Measurements from ENCODE around the gene ATAD5. TPM values are rescaled to one million over a fixed set of nuclear protein-coding genes. Genes with fewer than 3 reads are reported as not detected.
"Not testable (repeated sequence)": the region's sequence is repeated elsewhere in the genome, so short reads cannot be mapped to it uniquely, and the experiment has no call there.

The ATAD5 gene
- total RNA-seq, 4 donors from 2014 or later = 0.10 to 0.39 (median 0.20) TPM

DNA sequence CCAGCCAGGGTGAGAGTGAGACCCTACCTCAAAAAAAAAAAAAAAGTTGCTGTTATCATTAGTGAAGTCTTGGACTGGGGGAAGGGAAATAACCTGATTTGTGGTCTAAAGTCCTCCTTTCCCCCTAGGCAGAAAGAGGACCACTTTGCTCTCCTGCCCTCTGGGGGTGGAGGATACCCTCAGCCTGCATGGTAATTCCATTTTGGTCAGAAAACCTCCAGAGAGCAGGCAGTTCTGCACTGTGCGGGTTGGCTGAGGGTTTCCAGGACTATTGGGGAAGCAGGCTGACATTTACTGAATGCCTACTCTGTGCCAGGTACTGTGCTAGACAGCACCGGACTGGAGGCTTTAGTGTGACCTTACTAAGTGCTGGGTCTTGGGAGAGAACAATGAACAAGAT, 92.6 kb downstream of the ATAD5 start:
- H3K36me3 ChIP-seq = no peaks in the 10 kb centered on the region
- H3K9me3 ChIP-seq = no peaks in the 10 kb centered on the region
- peaks cover 0 to 9% of the 10 kb centered on the region in 2 donors for H3K4me1 ChIP-seq
- intact Hi-C loops (cut with DNase I; ENCODE audit: low total_unique reads) = no loop called here
- no peak for DNase-seq
- H3K27ac ChIP-seq = no peak overlapping the region
- H3K27me3 ChIP-seq = peaks cover 36 to 38% (median 37%) of the 10 kb centered on the region in 3 donors
- TF ChIP-seq POLR2A (IDR thresholded peaks at IDR 0.05) = no peak
- TF ChIP-seq, protein P1, sequence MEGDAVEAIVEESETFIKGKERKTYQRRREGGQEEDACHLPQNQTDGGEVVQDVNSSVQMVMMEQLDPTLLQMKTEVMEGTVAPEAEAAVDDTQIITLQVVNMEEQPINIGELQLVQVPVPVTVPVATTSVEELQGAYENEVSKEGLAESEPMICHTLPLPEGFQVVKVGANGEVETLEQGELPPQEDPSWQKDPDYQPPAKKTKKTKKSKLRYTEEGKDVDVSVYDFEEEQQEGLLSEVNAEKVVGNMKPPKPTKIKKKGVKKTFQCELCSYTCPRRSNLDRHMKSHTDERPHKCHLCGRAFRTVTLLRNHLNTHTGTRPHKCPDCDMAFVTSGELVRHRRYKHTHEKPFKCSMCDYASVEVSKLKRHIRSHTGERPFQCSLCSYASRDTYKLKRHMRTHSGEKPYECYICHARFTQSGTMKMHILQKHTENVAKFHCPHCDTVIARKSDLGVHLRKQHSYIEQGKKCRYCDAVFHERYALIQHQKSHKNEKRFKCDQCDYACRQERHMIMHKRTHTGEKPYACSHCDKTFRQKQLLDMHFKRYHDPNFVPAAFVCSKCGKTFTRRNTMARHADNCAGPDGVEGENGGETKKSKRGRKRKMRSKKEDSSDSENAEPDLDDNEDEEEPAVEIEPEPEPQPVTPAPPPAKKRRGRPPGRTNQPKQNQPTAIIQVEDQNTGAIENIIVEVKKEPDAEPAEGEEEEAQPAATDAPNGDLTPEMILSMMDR (IDR thresholded peaks at IDR 0.05 in 4 of 5, conservative IDR thresholded peaks at IDR 0.05 in 1 of 5) = no peak
- in situ Hi-C loops (cut with MboI; ENCODE audit: low sequenced_read_pairs in 4 of 4) = loop anchor here in 1 of 4 donors (25.0 kb wide), 1 partner anchor 288 kb away; no protein-coding TSS in a partner anchor
- no peak for ATAC-seq
- H3K4me3 ChIP-seq = no peak overlapping the region

DNA sequence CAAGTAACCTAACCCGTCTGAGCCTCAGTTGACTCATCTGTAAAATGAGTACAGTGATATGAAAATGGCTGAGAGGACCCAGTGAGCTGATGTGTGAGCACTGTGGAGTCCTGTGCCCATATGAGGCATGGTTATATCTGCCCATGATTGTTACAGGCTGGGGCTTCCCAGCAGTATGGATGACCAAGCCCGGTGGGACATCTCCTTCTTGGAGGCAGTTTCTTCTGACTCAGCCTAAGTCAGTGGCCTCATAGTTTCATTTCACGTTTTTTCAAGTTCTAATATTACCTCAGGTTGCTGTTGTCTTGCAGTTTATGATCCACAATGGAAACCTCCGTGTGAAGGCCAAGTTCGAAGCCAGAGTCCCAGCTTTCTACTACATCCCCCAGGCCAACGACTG, 94.8 kb downstream of the ATAD5 start:
- peaks cover 23 to 33% (median 27%) of the 10 kb centered on the region in 3 donors for H3K27me3 ChIP-seq
- TF ChIP-seq POLR2A (IDR thresholded peaks at IDR 0.05) = no peak
- TF ChIP-seq, protein P1 (IDR thresholded peaks at IDR 0.05 in 4 of 5, conservative IDR thresholded peaks at IDR 0.05 in 1 of 5) = no peak
- in situ Hi-C loops (cut with MboI; ENCODE audit: low sequenced_read_pairs in 4 of 4) = no loop called here
- H3K9me3 ChIP-seq = no peaks in the 10 kb centered on the region
- H3K4me1 ChIP-seq = peaks cover 0 to 9% of the 10 kb centered on the region in 2 donors
- DNase-seq (no peak), ATAC-seq (no peak)
- no peak overlapping the region for H3K4me3 ChIP-seq
- H3K36me3 ChIP-seq = no peaks in the 10 kb centered on the region
- H3K27ac ChIP-seq = no peak overlapping the region
- intact Hi-C loops (cut with DNase I; ENCODE audit: low total_unique reads) = no loop called here

DNA sequence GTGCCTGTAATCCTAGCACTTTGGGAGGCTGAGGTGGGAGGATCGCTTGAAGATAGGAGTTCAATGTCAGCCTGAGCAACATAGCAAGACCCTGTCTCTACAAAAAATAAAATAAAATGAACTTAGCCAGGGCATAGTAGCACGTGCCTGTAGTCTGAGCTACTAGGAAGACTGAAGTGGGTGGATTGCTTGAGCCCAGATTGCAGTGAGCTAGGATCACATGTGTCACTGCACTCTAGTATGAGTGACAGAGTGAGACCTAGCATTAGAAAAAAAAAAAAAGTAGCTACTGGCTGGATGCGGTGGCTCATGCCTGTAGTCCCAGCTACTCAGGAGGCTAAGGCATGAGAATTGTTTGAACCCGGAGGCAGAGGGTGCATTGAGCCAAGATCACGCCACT, 96.0 kb downstream of the ATAD5 start:
- TF ChIP-seq POLR2A (IDR thresholded peaks at IDR 0.05) = no peak
- TF ChIP-seq, protein P1 (IDR thresholded peaks at IDR 0.05 in 4 of 5, conservative IDR thresholded peaks at IDR 0.05 in 1 of 5) = no peak
- ATAC-seq (no peak), DNase-seq (no peak)
- no peak overlapping the region for H3K4me3 ChIP-seq
- no peaks in the 10 kb centered on the region for H3K36me3 ChIP-seq
- H3K27ac ChIP-seq = no peak overlapping the region
- no peaks in the 10 kb centered on the region for H3K9me3 ChIP-seq
- in situ Hi-C loops (cut with MboI; ENCODE audit: low sequenced_read_pairs in 4 of 4) (no loop called here), intact Hi-C loops (cut with DNase I; ENCODE audit: low total_unique reads) (no loop called here)
- peaks cover 14 to 23% (median 16%) of the 10 kb centered on the region in 3 donors for H3K27me3 ChIP-seq
- H3K4me1 ChIP-seq = peaks cover 0 to under 1% of the 10 kb centered on the region in 2 donors

DNA sequence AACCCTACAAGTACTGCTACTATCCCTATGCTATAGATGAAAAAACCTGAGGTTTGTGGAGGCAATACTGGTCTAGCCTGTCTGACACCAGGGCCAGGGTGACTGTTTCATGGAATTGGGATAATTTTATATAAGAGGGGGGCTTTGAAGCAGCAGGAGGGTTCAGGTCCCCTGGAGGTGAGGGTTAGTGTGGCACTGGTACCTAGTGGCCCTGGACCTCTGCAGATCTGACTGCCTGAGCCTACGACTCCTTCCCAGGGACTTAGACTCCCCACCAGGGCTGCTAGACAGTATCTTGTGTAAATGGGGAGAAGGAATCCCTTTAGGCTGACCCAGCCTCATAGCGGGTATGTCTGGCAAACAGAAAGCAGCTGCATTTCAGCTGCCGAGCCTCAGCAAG, 96.8 kb downstream of the ATAD5 start:
- no peak for ATAC-seq
- in situ Hi-C loops (cut with MboI; ENCODE audit: low sequenced_read_pairs in 4 of 4) (no loop called here), intact Hi-C loops (cut with DNase I; ENCODE audit: low total_unique reads) (no loop called here)
- H3K27ac ChIP-seq = no peak overlapping the region
- H3K9me3 ChIP-seq = no peaks in the 10 kb centered on the region
- DNase-seq = no peak
- no peak overlapping the region for H3K4me3 ChIP-seq
- H3K36me3 ChIP-seq = no peaks in the 10 kb centered on the region
- peaks cover 9 to 16% (median 11%) of the 10 kb centered on the region in 3 donors for H3K27me3 ChIP-seq
- TF ChIP-seq, protein P1 (IDR thresholded peaks at IDR 0.05 in 4 of 5, conservative IDR thresholded peaks at IDR 0.05 in 1 of 5) = no peak
- TF ChIP-seq POLR2A (IDR thresholded peaks at IDR 0.05) = no peak
- H3K4me1 ChIP-seq = no peaks in the 10 kb centered on the region

DNA sequence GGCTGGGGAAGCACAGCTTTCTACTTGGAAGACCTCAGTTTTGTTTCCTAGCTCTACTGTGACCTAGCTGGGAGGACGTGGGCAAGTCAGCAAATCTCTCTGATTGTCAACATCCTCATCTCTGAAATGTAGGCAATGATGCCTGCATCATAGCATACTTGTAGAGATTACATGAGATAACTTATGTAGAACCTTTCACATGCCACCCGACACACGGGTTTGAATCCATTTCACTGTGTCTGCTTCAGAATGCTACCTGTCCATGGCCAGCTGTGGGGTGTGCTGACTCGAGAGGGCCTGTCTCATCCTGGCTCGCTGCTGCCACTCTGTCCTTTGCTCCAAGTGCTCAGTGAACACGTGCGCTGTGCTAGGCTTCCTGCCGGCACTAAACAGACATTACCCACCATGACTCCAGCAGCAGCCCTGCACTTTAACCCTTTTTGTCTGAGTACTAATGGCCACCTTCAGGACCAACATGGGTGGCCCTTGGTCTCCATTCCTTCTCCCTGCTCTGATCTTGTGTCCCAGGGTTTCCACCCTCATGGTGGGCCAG, 97.4 kb downstream of the ATAD5 start:
- Histone ChIP-seq H3K4me1 (no peaks in the 10 kb centered on the region), H3K27ac (no peak overlapping the region), H3K36me3 (no peaks in the 10 kb centered on the region), H3K27me3 (peaks cover 5 to 11% (median 10%) of the 10 kb centered on the region in 3 donors), H3K4me3 (no peak overlapping the region), H3K9me3 (no peaks in the 10 kb centered on the region)
- intact Hi-C loops (cut with DNase I; ENCODE audit: low total_unique reads) (no loop called here), in situ Hi-C loops (cut with MboI; ENCODE audit: low sequenced_read_pairs in 4 of 4) (no loop called here)
- ATAC-seq = no peak
- TF ChIP-seq, protein P1 (IDR thresholded peaks at IDR 0.05 in 4 of 5, conservative IDR thresholded peaks at IDR 0.05 in 1 of 5) = no peak
- DNase-seq = no peak

DNA sequence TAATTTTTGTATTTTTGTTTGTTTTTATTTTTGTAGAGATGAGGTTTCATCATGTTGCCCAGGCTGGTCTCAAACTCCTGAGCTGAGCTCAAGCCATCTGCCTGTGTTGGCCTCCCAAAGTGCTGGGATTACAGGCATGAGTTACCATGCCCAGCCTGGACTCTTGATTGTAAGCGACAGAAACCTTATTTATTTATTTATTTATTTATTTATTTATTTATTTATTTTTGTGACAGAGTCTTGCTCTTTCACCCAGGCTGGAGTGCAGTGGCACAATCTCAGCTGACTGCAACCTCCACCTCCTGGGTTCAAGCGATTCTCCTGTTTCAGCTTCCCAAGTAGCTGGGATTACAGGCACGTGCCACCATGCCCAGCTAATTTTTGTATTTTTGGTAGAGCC, 98.1 kb downstream of the ATAD5 start:
- H3K4me1 ChIP-seq; ATAC-seq; intact Hi-C loops (cut with DNase I; ENCODE audit: low total_unique reads); H3K9me3 ChIP-seq; H3K36me3 ChIP-seq; DNase-seq; H3K4me3 ChIP-seq; H3K27ac ChIP-seq; in situ Hi-C loops (cut with MboI; ENCODE audit: low sequenced_read_pairs in 4 of 4); H3K27me3 ChIP-seq: not testable (repeated sequence)

Data from gastrocnemius medialis (tissue), 4 donors.